Spleen (tissue), 7 donors: Measurements from ENCODE around the gene TRPM5.

Experiments
- POLR2A ChIP-seq, 3 donors: fragments of 450-650 bp; IDR thresholded peaks; one replicate each; pipeline ENCODE4 v1.5.1; 2017; ENCODE audit warnings: antibody characterized with exemption in 3 of 3, mild to moderate bottlenecking in 1 of 3
- POLR2AphosphoS5 ChIP-seq, 3 donors: sonication (generic); formaldehyde crosslinking; IDR thresholded peaks; one replicate each; pipeline ENCODE4 v1.5.1; 2017; ENCODE audit warnings: antibody characterized with exemption in 3 of 3
- TF ChIP-seq, protein P1 (sequence below), 11 experiments: fragments of 200-600 bp in 7 of 11; fragments of 450-650 bp in 4 of 11; sonication (generic) in 4 of 11; IDR thresholded peaks in 8 of 11; conservative IDR thresholded peaks in 3 of 11; 1 replicate in 7 of 11; 2 replicates in 4 of 11; pipeline versions ENCODE4 v1.4.0 to v1.8.0; 2016 to 2021; ENCODE audit warnings: antibody characterized with exemption in 11 of 11, inconsistent platforms in 4 of 11, mild to moderate bottlenecking in 1 of 11
- donor health status: DM: no; HTN: no; CAD: no; lungs with moderate emphysema.
- donor health status: DM: no; HTN: no; CAD: no.
- donor health status: DM: no; HTN: no; CAD: no.

GRCh38 chr11:2431395-2431794 is 12.9 kb downstream of the TRPM5 start:
- TF ChIP-seq, protein P1, sequence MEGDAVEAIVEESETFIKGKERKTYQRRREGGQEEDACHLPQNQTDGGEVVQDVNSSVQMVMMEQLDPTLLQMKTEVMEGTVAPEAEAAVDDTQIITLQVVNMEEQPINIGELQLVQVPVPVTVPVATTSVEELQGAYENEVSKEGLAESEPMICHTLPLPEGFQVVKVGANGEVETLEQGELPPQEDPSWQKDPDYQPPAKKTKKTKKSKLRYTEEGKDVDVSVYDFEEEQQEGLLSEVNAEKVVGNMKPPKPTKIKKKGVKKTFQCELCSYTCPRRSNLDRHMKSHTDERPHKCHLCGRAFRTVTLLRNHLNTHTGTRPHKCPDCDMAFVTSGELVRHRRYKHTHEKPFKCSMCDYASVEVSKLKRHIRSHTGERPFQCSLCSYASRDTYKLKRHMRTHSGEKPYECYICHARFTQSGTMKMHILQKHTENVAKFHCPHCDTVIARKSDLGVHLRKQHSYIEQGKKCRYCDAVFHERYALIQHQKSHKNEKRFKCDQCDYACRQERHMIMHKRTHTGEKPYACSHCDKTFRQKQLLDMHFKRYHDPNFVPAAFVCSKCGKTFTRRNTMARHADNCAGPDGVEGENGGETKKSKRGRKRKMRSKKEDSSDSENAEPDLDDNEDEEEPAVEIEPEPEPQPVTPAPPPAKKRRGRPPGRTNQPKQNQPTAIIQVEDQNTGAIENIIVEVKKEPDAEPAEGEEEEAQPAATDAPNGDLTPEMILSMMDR (IDR thresholded peaks at IDR 0.05 in 8 of 11, conservative IDR thresholded peaks at IDR 0.05 in 3 of 11), result no peak
- TF ChIP-seq POLR2A (IDR thresholded peaks at IDR 0.05), result no peak
- no peak for TF ChIP-seq POLR2AphosphoS5 (IDR thresholded peaks at IDR 0.05)
